Measurements from ENCODE around the gene SLC12A8. TPM values are rescaled to one million over a fixed set of nuclear protein-coding genes. Genes with fewer than 3 reads are reported as not detected.
A peak's percentile ranks its signal among the peaks of the same experiment; 100 is the strongest.

The SLC12A8 gene
- total and polyA plus RNA-seq, 4 experiments from 2014 or later: not detected

GRCh38 chr3:125033616-125034015 is 178.9 kb downstream of the SLC12A8 start:
- intact Hi-C loops (cut with micrococcal nuclease): no loop called here
- POLR2A ChIA-PET (ENCODE audit: partially characterized antibody): interaction anchor here (0.8 kb wide), 1 partner anchor 20 kb away, joined by 3 read pairs; no protein-coding TSS in a partner anchor
- no peaks in the 10 kb centered on the region for H3K27me3 ChIP-seq (ENCODE audit: insufficient read depth, low read length)
- Mint-ChIP-seq H3K9me3 (peaks cover 0 to 15% (median 10%) of the 10 kb centered on the region in 8 donors), H3K36me3 (peaks cover 13 to 35% of the 10 kb centered on the region in 2 donors), H3K4me3 (no peak overlapping the region), H3K4me1 (peaks cover 16 to 45% (median 25%) of the 10 kb centered on the region in 4 donors), H3K27ac (no peak overlapping the region), H3K27me3 (no peaks in the 10 kb centered on the region)
- H3K36me3 ChIP-seq (ENCODE audit: insufficient read depth, low read length): no peaks in the 10 kb centered on the region
- no peaks in the 10 kb centered on the region for H3K4me1 ChIP-seq (ENCODE audit: insufficient read depth, low read length)
- no peaks in the 10 kb centered on the region for H3K9me3 ChIP-seq (ENCODE audit: control insufficient read depth in 1 of 2, low read length in 2 of 2)
- H3K27ac ChIP-seq (ENCODE audit: low read depth, low read length): no peak overlapping the region
- no peak for DNase-seq
- no peak overlapping the region for H3K4me3 ChIP-seq (ENCODE audit: low read length in 2 of 2)
- CTCF ChIA-PET (ENCODE audit: partially characterized antibody): interaction anchor here (0.6 kb wide), 1 partner anchor 37 kb away, joined by 3 read pairs; no protein-coding TSS in a partner anchor

DNA sequence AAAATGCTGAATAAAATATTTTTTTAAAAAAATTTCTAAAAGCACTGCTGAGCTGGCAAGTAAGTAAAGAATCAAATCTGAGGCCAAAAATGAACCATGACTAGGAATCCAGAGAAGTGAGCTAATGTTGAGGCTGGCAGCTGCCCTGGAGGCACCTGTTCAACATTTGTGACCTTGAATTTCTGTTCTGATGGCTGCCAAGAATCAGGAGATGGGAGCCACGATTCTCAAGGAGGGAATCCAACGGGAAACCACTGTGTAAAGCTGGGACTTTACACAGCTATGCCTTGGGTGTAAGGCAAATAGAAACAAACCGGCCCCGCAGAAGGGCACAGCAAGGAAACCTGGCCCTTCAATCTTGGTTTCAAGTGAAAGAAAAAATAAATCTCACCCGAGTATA is 179.4 kb downstream of the SLC12A8 start:
- H3K4me3 ChIP-seq (ENCODE audit: low read length in 2 of 2): no peak overlapping the region
- intact Hi-C loops (cut with micrococcal nuclease): no loop called here
- peaks cover 4% of the 10 kb centered on the region for H3K36me3 ChIP-seq (ENCODE audit: insufficient read depth, low read length)
- H3K27ac Mint-ChIP-seq: peak overlapping the region in 1 of 7 donors; percentile 24
- no peaks in the 10 kb centered on the region for H3K9me3 ChIP-seq (ENCODE audit: control insufficient read depth in 1 of 2, low read length in 2 of 2)
- H3K27ac ChIP-seq (ENCODE audit: low read depth, low read length): no peak overlapping the region
- H3K27me3 ChIP-seq (ENCODE audit: insufficient read depth, low read length): no peaks in the 10 kb centered on the region
- no peaks in the 10 kb centered on the region for H3K27me3 Mint-ChIP-seq
- no peak overlapping the region for H3K4me3 Mint-ChIP-seq
- H3K4me1 ChIP-seq (ENCODE audit: insufficient read depth, low read length): no peaks in the 10 kb centered on the region
- peaks cover 18 to 40% of the 10 kb centered on the region in 2 donors for H3K36me3 Mint-ChIP-seq
- ChIA-PET CTCF (ENCODE audit: partially characterized antibody) (interaction anchor here (0.9 kb wide), 1 partner anchor 71 kb away, joined by 3 read pairs; no protein-coding TSS in a partner anchor), POLR2A (ENCODE audit: partially characterized antibody) (interaction anchor here (0.8 kb wide), 1 partner anchor 21 kb away, joined by 3 read pairs; no protein-coding TSS in a partner anchor)
- peaks cover 20 to 45% (median 27%) of the 10 kb centered on the region in 4 donors for H3K4me1 Mint-ChIP-seq
- no peak for DNase-seq
- peaks cover 0 to 15% (median 10%) of the 10 kb centered on the region in 8 donors for H3K9me3 Mint-ChIP-seq

GRCh38 chr3:125032683-125033082 is 179.9 kb downstream of the SLC12A8 start:
- POLR2A ChIA-PET (ENCODE audit: partially characterized antibody): interaction anchor here (0.8 kb wide), 1 partner anchor 21 kb away, joined by 3 read pairs; no protein-coding TSS in a partner anchor
- Histone ChIP-seq H3K4me1 (ENCODE audit: insufficient read depth, low read length) (no peaks in the 10 kb centered on the region), H3K27ac (ENCODE audit: low read depth, low read length) (no peak overlapping the region), H3K27me3 (ENCODE audit: insufficient read depth, low read length) (no peaks in the 10 kb centered on the region), H3K9me3 (ENCODE audit: control insufficient read depth in 1 of 2, low read length in 2 of 2) (no peaks in the 10 kb centered on the region), H3K36me3 (ENCODE audit: insufficient read depth, low read length) (peaks cover 9% of the 10 kb centered on the region), H3K4me3 (ENCODE audit: low read length in 2 of 2) (no peak overlapping the region)
- H3K4me3 Mint-ChIP-seq: no peak overlapping the region
- intact Hi-C loops (cut with micrococcal nuclease): no loop called here
- H3K4me1 Mint-ChIP-seq: peaks cover 21 to 45% (median 26%) of the 10 kb centered on the region in 4 donors
- CTCF ChIA-PET (ENCODE audit: partially characterized antibody): interaction anchor here (0.9 to 1.4 kb wide), 2 partner anchors 16 to 71 kb away, joined by 3 read pairs; no protein-coding TSS in a partner anchor
- no peaks in the 10 kb centered on the region for H3K27me3 Mint-ChIP-seq
- peaks cover 0 to 15% (median 10%) of the 10 kb centered on the region in 8 donors for H3K9me3 Mint-ChIP-seq
- H3K36me3 Mint-ChIP-seq: peaks cover 22 to 44% of the 10 kb centered on the region in 2 donors
- DNase-seq: no peak
- peak overlapping the region in 2 of 7 donors; percentile 17 to 76 for H3K27ac Mint-ChIP-seq

Small RNA genes within 50 kb of the gene (microRNA-seq; reads per million reads assigned to microRNA genes)
- gene MIR5092 (ENCODE audit: borderline microRNAs expressed, borderline number of aligned reads, borderline replicate concordance): not detected

Other genes starting within 250 kb of the SLC12A8 start
- gene HEG1, start 156.8 kb downstream of the SLC12A8 start, total RNA-seq: 10 to 100 TPM; 20.2 to 21.7 TPM
- gene HEG1, start 156.8 kb downstream of the SLC12A8 start, polyA plus RNA-seq: 1 to 10 TPM; 1.1 to 4.7 TPM
- gene ZNF148, start 162.6 kb upstream of the SLC12A8 start, total RNA-seq: 10 to 100 TPM; 60.6 to 61.4 TPM
- gene ZNF148, start 162.6 kb upstream of the SLC12A8 start, polyA plus RNA-seq: 10 to 100 TPM; 66.6 to 74.7 TPM